Osteoblast (primary cell): ENCODE results near the gene PLEKHA7. TPM values are rescaled to one million over a fixed set of nuclear protein-coding genes. Genes with fewer than 3 reads are reported as not detected.

Experiments used
- DNase-seq: peaks from one replicate; pipeline ENCODE4 v3.0.0; 2011; ENCODE audit warnings: low spot score, mixed read lengths; ENCODE audit not compliant: insufficient read length; ENCODE audit errors: missing footprints
- H2AFZ ChIP-seq: 2 replicates; pipeline ENCODE4 v1.6.0; 2011; ENCODE audit warnings: mild to moderate bottlenecking, low read length
- H3K27ac ChIP-seq: 2 replicates; pipeline ENCODE4 v1.5.1; 2011; ENCODE audit warnings: mild to moderate bottlenecking, low read depth, low read length, moderate library complexity
- H3K27me3 ChIP-seq: 2 replicates; pipeline ENCODE4 v1.6.0; 2012; ENCODE audit warnings: mild to moderate bottlenecking, control low read depth, inconsistent platforms, low read length, moderate library complexity; ENCODE audit not compliant: insufficient read depth
- H3K36me3 ChIP-seq: 2 replicates; pipeline ENCODE4 v1.5.1; 2011; ENCODE audit warnings: mild to moderate bottlenecking, low read length, control low read depth, moderate library complexity; ENCODE audit not compliant: insufficient read depth
- H3K4me1 ChIP-seq: 2 replicates; pipeline ENCODE4 v1.5.1; 2011; ENCODE audit warnings: mild to moderate bottlenecking, low read length, control low read depth, moderate library complexity; ENCODE audit not compliant: insufficient read depth
- H3K4me2 ChIP-seq: 2 replicates; pipeline ENCODE4 v1.6.0; 2011; ENCODE audit warnings: mild to moderate bottlenecking, low read length; ENCODE audit not compliant: insufficient read depth
- H3K4me3 ChIP-seq: fragments of 200-600 bp; sonication (generic); 3 replicates; pipeline ENCODE4 v1.5.1; 2012; ENCODE audit warnings: mild to moderate bottlenecking, low read length, inconsistent platforms; ENCODE audit not compliant: insufficient read depth
- H3K79me2 ChIP-seq: 2 replicates; pipeline ENCODE4 v1.6.0; 2012; ENCODE audit warnings: mild to moderate bottlenecking, low read length, control low read depth, inconsistent platforms; ENCODE audit not compliant: insufficient read depth
- H3K9me3 ChIP-seq: 2 replicates; pipeline ENCODE4 v1.5.1; 2011; ENCODE audit warnings: low read depth, low read length, control low read depth
- H4K20me1 ChIP-seq: 2 replicates; pipeline ENCODE4 v1.6.0; 2012; ENCODE audit warnings: mild to moderate bottlenecking, low read length, control low read depth; ENCODE audit not compliant: insufficient read depth
- CTCF ChIP-seq: IDR thresholded peaks from 2 replicates; pipeline ENCODE4 v1.5.1; 2011; ENCODE audit warnings: mild to moderate bottlenecking, low read depth, low read length, moderate library complexity; ENCODE audit errors: extremely low read depth
- total RNA-seq: library from RNA; depleted of rRNA; stranded (reverse); fragments of >200 nt; gene quantifications from 2 replicates; pipeline ENCODE4 v1.2.3, GENCODE V29; 2012

The PLEKHA7 gene
- total RNA-seq, 1 donor: 1.1 TPM

- Histone ChIP-seq H3K9me3 (no peaks in the 10 kb centered on the region), H3K4me2 (no peak overlapping the region), H3K27me3 (peaks cover 5% of the 10 kb centered on the region), H4K20me1 (no peaks in the 10 kb centered on the region), H3K36me3 (no peaks in the 10 kb centered on the region), H3K4me1 (no peaks in the 10 kb centered on the region), H3K79me2 (no peaks in the 10 kb centered on the region), H3K4me3 (no peak overlapping the region), H2AFZ (no peak overlapping the region), H3K27ac (no peak overlapping the region)
- TF ChIP-seq CTCF: no peak
- no peak for DNase-seq
Measured at GRCh38 chr11:16977136-16977993, 36.8 kb downstream of the PLEKHA7 start.

- no peak overlapping the region for H3K4me3 ChIP-seq
- H3K27ac ChIP-seq: no peak overlapping the region
- no peak overlapping the region for H3K4me2 ChIP-seq
- H3K9me3 ChIP-seq: no peaks in the 10 kb centered on the region
- no peaks in the 10 kb centered on the region for H3K4me1 ChIP-seq
- no peaks in the 10 kb centered on the region for H4K20me1 ChIP-seq
- no peaks in the 10 kb centered on the region for H3K36me3 ChIP-seq
- no peaks in the 10 kb centered on the region for H3K79me2 ChIP-seq
- no peak for DNase-seq
- no peak for TF ChIP-seq CTCF
- no peak overlapping the region for H2AFZ ChIP-seq
- H3K27me3 ChIP-seq: peaks cover 5% of the 10 kb centered on the region
Measured at GRCh38 chr11:16976379-16976778, 37.8 kb downstream of the PLEKHA7 start.

GRCh38 chr11:16975906-16976305, 38.3 kb downstream of the PLEKHA7 start:
- H3K36me3 ChIP-seq: no peaks in the 10 kb centered on the region
- no peak overlapping the region for H3K27ac ChIP-seq
- no peak overlapping the region for H2AFZ ChIP-seq
- TF ChIP-seq CTCF: no peak
- H3K4me3 ChIP-seq: no peak overlapping the region
- no peak for DNase-seq
- H4K20me1 ChIP-seq: no peaks in the 10 kb centered on the region
- peaks cover 5% of the 10 kb centered on the region for H3K27me3 ChIP-seq
- H3K79me2 ChIP-seq: no peaks in the 10 kb centered on the region
- no peak overlapping the region for H3K4me2 ChIP-seq
- H3K4me1 ChIP-seq: no peaks in the 10 kb centered on the region
- no peaks in the 10 kb centered on the region for H3K9me3 ChIP-seq

- Histone ChIP-seq H2AFZ (no peak overlapping the region), H3K36me3 (no peaks in the 10 kb centered on the region), H3K4me3 (no peak overlapping the region), H3K79me2 (no peaks in the 10 kb centered on the region), H3K27me3 (peaks cover 5% of the 10 kb centered on the region), H3K4me1 (no peaks in the 10 kb centered on the region), H4K20me1 (no peaks in the 10 kb centered on the region), H3K4me2 (no peak overlapping the region), H3K27ac (no peak overlapping the region), H3K9me3 (no peaks in the 10 kb centered on the region)
- no peak for TF ChIP-seq CTCF
- DNase-seq: no peak
Measured at GRCh38 chr11:16973338-16973964, 40.8 kb downstream of the PLEKHA7 start.
